Peyer's patch (tissue), 4 donors: ENCODE data around the gene FH. TPM values are rescaled to one million over a fixed set of nuclear protein-coding genes. Genes with fewer than 3 reads are reported as not detected.
A peak's percentile ranks its signal among the peaks of the same experiment; 100 is the strongest.

Experiments
- DNase-seq, 3 donors: peaks; one replicate each; pipeline ENCODE4 v3.0.0-alpha.2; 2017 to 2019
- H3K27ac ChIP-seq, 4 donors: fragments of 200-600 bp; sonication (generic); one replicate each; pipeline ENCODE4 v1.5.1; 2016 to 2019
- H3K27me3 ChIP-seq, 2 donors: fragments of 200-600 bp; sonication (generic); one replicate each; pipeline ENCODE4 v1.5.1; 2019
- H3K36me3 ChIP-seq, 3 donors: fragments of 200-600 bp; sonication (generic); one replicate each; pipeline ENCODE4 v1.5.1; 2016 to 2019
- H3K4me1 ChIP-seq, 4 donors: fragments of 200-600 bp; sonication (generic); one replicate each; pipeline ENCODE4 v1.5.1; 2016 to 2019
- H3K4me3 ChIP-seq, 4 donors: fragments of 200-600 bp; sonication (generic); 1 replicate in 3 of 4; 2 replicates in 1 of 4; pipeline ENCODE4 v1.5.1; 2016 to 2019; ENCODE audit warnings: mild to moderate bottlenecking in 1 of 4
- H3K9me3 ChIP-seq, 4 donors: fragments of 200-600 bp; sonication (generic); one replicate each; pipeline ENCODE4 v1.5.1; 2016 to 2019; ENCODE audit warnings: mild to moderate bottlenecking in 1 of 4
- CTCF ChIP-seq, 6 experiments: fragments of 450-650 bp in 4 of 6; fragments of 200-600 bp in 2 of 6; sonication (generic) in 1 of 6; IDR thresholded peaks; one replicate each; pipeline ENCODE4 v1.5.1; 2017 to 2019; ENCODE audit warnings: antibody characterized with exemption in 6 of 6, mild to moderate bottlenecking in 3 of 6, moderate library complexity in 1 of 6
- POLR2A ChIP-seq, 2 donors: fragments of 450-650 bp; IDR thresholded peaks; one replicate each; pipeline ENCODE4 v1.5.1; 2017; ENCODE audit warnings: antibody characterized with exemption in 2 of 2, mild to moderate bottlenecking in 2 of 2, moderate library complexity in 2 of 2
- total RNA-seq, 4 donors: library from RNA; depleted of rRNA; stranded (reverse); fragments of >200 nt; gene quantifications; one replicate each; pipeline ENCODE4 v1.1.0, GENCODE V29; 2016

FH gene
- total RNA-seq, 4 donors from 2014 or later = 29.7 to 91.3 (median 56.1) TPM

GRCh38 chr1:241520080-241520465 is 518 bp upstream of the FH start:
- no peak for DNase-seq

GRCh38 chr1:241518476-241519307 is 863 bp downstream of the FH start:
- H3K4me1 ChIP-seq = peaks cover 0 to 13% (median 0%) of the 10 kb centered on the region in 4 donors
- peaks cover 0 to 9% (median 0%) of the 10 kb centered on the region in 3 donors for H3K36me3 ChIP-seq
- peak in 2 of 3 donors; percentile 18 to 50 for DNase-seq
- H3K27me3 ChIP-seq = no peaks in the 10 kb centered on the region
- TF ChIP-seq POLR2A (IDR thresholded peaks at IDR 0.05) = no peak
- TF ChIP-seq CTCF (IDR thresholded peaks at IDR 0.05) = no peak
- H3K4me3 ChIP-seq = peak overlapping the region; percentile 60 to 90 (median 74)
- no peaks in the 10 kb centered on the region for H3K9me3 ChIP-seq
- H3K27ac ChIP-seq = peak overlapping the region; percentile 64 to 93 (median 88)

More at GRCh38 chr1:241520080-241520465, 518 bp upstream of the FH start:
- TF ChIP-seq POLR2A (IDR thresholded peaks at IDR 0.05) (no peak), CTCF (IDR thresholded peaks at IDR 0.05) (no peak)
- peak overlapping the region; percentile 31 to 93 (median 88) for H3K27ac ChIP-seq
- H3K27me3 ChIP-seq = no peaks in the 10 kb centered on the region
- peaks cover 0 to 13% (median 0%) of the 10 kb centered on the region in 4 donors for H3K4me1 ChIP-seq
- peaks cover 0 to 9% (median 0%) of the 10 kb centered on the region in 3 donors for H3K36me3 ChIP-seq
- H3K4me3 ChIP-seq = peak overlapping the region; percentile 60 to 90 (median 74)
- H3K9me3 ChIP-seq = no peaks in the 10 kb centered on the region

GRCh38 chr1:241513378-241513777 is 6.2 kb downstream of the FH start:
- TF ChIP-seq CTCF (IDR thresholded peaks at IDR 0.05) (no peak), POLR2A (IDR thresholded peaks at IDR 0.05) (no peak)
- peaks cover 0 to 7% (median 0%) of the 10 kb centered on the region in 4 donors for H3K4me1 ChIP-seq
- peaks cover 0 to 50% (median 0%) of the 10 kb centered on the region in 3 donors for H3K36me3 ChIP-seq
- no peak overlapping the region for H3K27ac ChIP-seq
- H3K27me3 ChIP-seq = no peaks in the 10 kb centered on the region
- H3K4me3 ChIP-seq = no peak overlapping the region
- H3K9me3 ChIP-seq = no peaks in the 10 kb centered on the region
- no peak for DNase-seq

- Histone ChIP-seq H3K4me3 (no peak overlapping the region), H3K27me3 (no peaks in the 10 kb centered on the region), H3K27ac (no peak overlapping the region), H3K9me3 (no peaks in the 10 kb centered on the region), H3K36me3 (peaks cover 0 to 93% (median 0%) of the 10 kb centered on the region in 3 donors), H3K4me1 (no peaks in the 10 kb centered on the region)
- TF ChIP-seq CTCF (IDR thresholded peaks at IDR 0.05) (no peak), POLR2A (IDR thresholded peaks at IDR 0.05) (no peak)
- DNase-seq = no peak
These were observed 12.2 kb downstream of the FH start for GRCh38 chr1:241507189-241507863.

GRCh38 chr1:241503444-241503843 is 16.1 kb downstream of the FH start:
- TF ChIP-seq POLR2A (IDR thresholded peaks at IDR 0.05) (no peak), CTCF (IDR thresholded peaks at IDR 0.05) (no peak)
- Histone ChIP-seq H3K36me3 (peaks cover 0 to 90% (median 0%) of the 10 kb centered on the region in 3 donors), H3K4me1 (no peaks in the 10 kb centered on the region), H3K27me3 (no peaks in the 10 kb centered on the region), H3K9me3 (no peaks in the 10 kb centered on the region), H3K27ac (no peak overlapping the region), H3K4me3 (no peak overlapping the region)
- DNase-seq = no peak
